ENCODE results near the gene FOXRED2. TPM values are rescaled to one million over a fixed set of nuclear protein-coding genes. Genes with fewer than 3 reads are reported as not detected.

FOXRED2 gene
- total RNA-seq, 1 experiment from 2014 or later = 19.9 TPM

GRCh38 chr22:36497910-36498665 is 8.8 kb downstream of the FOXRED2 start:
- Histone ChIP-seq H3K9ac (ENCODE audit: low read length) (no peak overlapping the region), H3K79me2 (ENCODE audit: insufficient read depth, low read length) (no peaks in the 10 kb centered on the region), H3K27me3 (ENCODE audit: insufficient read depth, low read length) (no peaks in the 10 kb centered on the region), H3K9me2 (ENCODE audit: insufficient read depth) (no peaks in the 10 kb centered on the region), H3K4me3 (replicated peaks in 1 of 2; ENCODE audit: low read depth in 1 of 2, low read length in 2 of 2) (no peak overlapping the region), H2AFZ (ENCODE audit: low read depth, low read length, poor library complexity, severe bottlenecking) (no peak overlapping the region), H4K20me1 (ENCODE audit: insufficient read depth) (no peaks in the 10 kb centered on the region), H3K9me3 (ENCODE audit: control insufficient read depth in 1 of 2, insufficient read depth in 1 of 2, low read depth in 1 of 2, low read length in 2 of 2) (no peaks in the 10 kb centered on the region), H3K4me1 (ENCODE audit: control insufficient read depth in 1 of 2, insufficient read depth in 2 of 2, low read length in 2 of 2) (no peaks in the 10 kb centered on the region), H3K27ac (ENCODE audit: low read depth, low read length) (no peak overlapping the region), H3K36me3 (ENCODE audit: control insufficient read depth in 1 of 2, insufficient read depth in 2 of 2, low read length in 2 of 2) (peaks cover 5 to 7% of the 10 kb centered on the region in 2 experiments; a peak in 3 of 4 replicates), H3K4me2 (ENCODE audit: low read length) (no peak overlapping the region)
- BruUV-seq (replicated peaks) = no TSS peak
- ChIA-PET CTCF (no interaction called here), RAD21 (ENCODE audit: low non-redundant PET in 1 of 2, low total read pairs in 2 of 2, uncharacterized antibody in 2 of 2, unreplicated experiment in 2 of 2) (no interaction called here), POLR2A (no interaction called here)
- peak; percentile 74 for ATAC-seq
- DNase-seq (ENCODE audit: low read depth, low spot score) = no peak
- TF ChIP-seq MAX (IDR thresholded peaks at IDR 0.05) (no peak), ELF1 (IDR thresholded peaks at IDR 0.05; ENCODE audit: borderline replicate concordance, low read depth) (no peak), CTCF (IDR thresholded peaks at IDR 0.05 in 2 of 3, conservative IDR thresholded peaks at IDR 0.05 in 1 of 3; ENCODE audit: borderline replicate concordance in 1 of 3, insufficient read depth in 1 of 3, low read depth in 2 of 3, low read length in 2 of 3) (peak in 1 of 3 experiments; percentile 27; a peak in 2 of 6 replicates), ZFX (IDR thresholded peaks at IDR 0.05) (no peak)
- intact Hi-C loops (cut with micrococcal nuclease) = no loop called here

GRCh38 chr22:36493690-36494110 is 13.1 kb downstream of the FOXRED2 start:
- Histone ChIP-seq H3K4me3 (replicated peaks in 1 of 2; ENCODE audit: low read depth in 1 of 2, low read length in 2 of 2) (no peak overlapping the region), H3K9ac (ENCODE audit: low read length) (no peak overlapping the region), H3K9me2 (ENCODE audit: insufficient read depth) (no peaks in the 10 kb centered on the region), H3K9me3 (ENCODE audit: control insufficient read depth in 1 of 2, insufficient read depth in 1 of 2, low read depth in 1 of 2, low read length in 2 of 2) (no peaks in the 10 kb centered on the region), H3K27ac (ENCODE audit: low read depth, low read length) (no peak overlapping the region), H3K4me1 (ENCODE audit: control insufficient read depth in 1 of 2, insufficient read depth in 2 of 2, low read length in 2 of 2) (no peaks in the 10 kb centered on the region), H3K36me3 (ENCODE audit: control insufficient read depth in 1 of 2, insufficient read depth in 2 of 2, low read length in 2 of 2) (peaks cover 5 to 13% of the 10 kb centered on the region in 2 experiments; a peak in 3 of 4 replicates), H4K20me1 (ENCODE audit: insufficient read depth) (no peaks in the 10 kb centered on the region), H2AFZ (ENCODE audit: low read depth, low read length, poor library complexity, severe bottlenecking) (no peak overlapping the region), H3K79me2 (ENCODE audit: insufficient read depth, low read length) (no peaks in the 10 kb centered on the region), H3K4me2 (ENCODE audit: low read length) (no peak overlapping the region), H3K27me3 (ENCODE audit: insufficient read depth, low read length) (no peaks in the 10 kb centered on the region)
- intact Hi-C loops (cut with micrococcal nuclease) = no loop called here
- CTCF ChIA-PET = no interaction called here
- POLR2A ChIA-PET = interaction anchor here (2.0 kb wide), 1 partner anchor 11 kb away, joined by 9 read pairs; no protein-coding TSS in a partner anchor
- ATAC-seq = no peak
- DNase-seq (ENCODE audit: low read depth, low spot score) = no peak
- RAD21 ChIA-PET (ENCODE audit: low non-redundant PET in 1 of 2, low total read pairs in 2 of 2, uncharacterized antibody in 2 of 2, unreplicated experiment in 2 of 2) = no interaction called here
- BruUV-seq (replicated peaks) = no TSS peak
- no peak for TF ChIP-seq CTCF (IDR thresholded peaks at IDR 0.05 in 2 of 3, conservative IDR thresholded peaks at IDR 0.05 in 1 of 3; ENCODE audit: borderline replicate concordance in 1 of 3, insufficient read depth in 1 of 3, low read depth in 2 of 3, low read length in 2 of 3)
- no peak for TF ChIP-seq EZH2phosphoT487 (IDR thresholded peaks at IDR 0.05; ENCODE audit: borderline replicate concordance)
- no peak for TF ChIP-seq EGR1 (IDR thresholded peaks at IDR 0.05; ENCODE audit: low read depth)
- TF ChIP-seq SP1 (IDR thresholded peaks at IDR 0.05; ENCODE audit: low read depth) = no peak
- no peak for TF ChIP-seq YY1 (IDR thresholded peaks at IDR 0.05; ENCODE audit: extremely low read depth, insufficient replicate concordance, low read depth, low read length)
- no peak for TF ChIP-seq JUND (IDR thresholded peaks at IDR 0.05)
- no peak for TF ChIP-seq RAD21 (IDR thresholded peaks at IDR 0.05; ENCODE audit: low read depth)
- no peak for TF ChIP-seq ZBTB33 (IDR thresholded peaks at IDR 0.05; ENCODE audit: extremely low read depth, insufficient replicate concordance, low read length)
- TF ChIP-seq POLR2AphosphoS5 (IDR thresholded peaks at IDR 0.05; ENCODE audit: low read depth, low read length) = no peak
